GM18873 (cell line): ENCODE measurements around the gene ADAMTS18.

Experiments used
- ATAC-seq: cut with Tn5 transposase; IDR thresholded peaks from one replicate; pipeline ENCODE4 v1.9.1; 2021; ENCODE audit warnings: mild to moderate bottlenecking, moderate library complexity, moderate number of reproducible peaks; ENCODE audit not compliant: unreplicated experiment, low FRiP score

Gene ADAMTS18

DNA sequence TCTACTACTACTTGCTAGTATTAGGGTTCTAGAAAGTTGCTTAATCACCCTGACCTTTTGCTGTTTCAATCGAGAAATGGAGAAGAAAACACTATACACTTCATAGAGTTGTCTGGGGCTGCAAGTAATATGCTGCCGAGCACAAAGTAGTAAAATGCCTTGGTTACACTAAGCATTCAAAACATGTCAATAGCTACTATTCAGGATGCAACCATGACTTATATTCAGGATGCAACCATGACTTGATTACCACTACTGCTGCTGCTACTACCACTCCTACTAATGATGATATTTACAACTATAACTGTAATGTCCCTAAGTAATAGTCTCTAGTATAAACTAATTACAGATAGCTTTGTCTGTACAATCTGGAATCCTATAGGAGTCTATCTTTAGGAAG, 35.3 kb downstream of the ADAMTS18 start:
- no peak for ATAC-seq

DNA sequence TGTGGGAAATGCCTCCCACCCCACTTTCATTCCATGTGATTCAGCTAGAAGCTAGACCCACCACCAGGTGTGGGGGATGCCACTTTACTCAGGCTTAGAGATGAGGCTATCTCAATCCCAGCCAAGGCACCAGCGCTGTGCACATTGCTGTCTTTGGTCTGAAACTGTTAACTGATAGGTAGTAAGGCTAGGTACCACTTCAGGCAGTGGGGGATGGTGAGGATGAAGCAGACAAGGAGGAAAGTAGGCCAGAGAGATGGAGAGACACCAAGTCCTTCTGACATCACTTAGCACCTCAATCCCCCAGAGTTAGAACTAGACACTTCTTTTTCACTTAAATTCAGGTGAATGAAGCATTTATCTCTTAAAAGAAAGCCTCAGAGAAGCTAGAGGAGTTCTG, 35.8 kb downstream of the ADAMTS18 start:
- no peak for ATAC-seq

DNA sequence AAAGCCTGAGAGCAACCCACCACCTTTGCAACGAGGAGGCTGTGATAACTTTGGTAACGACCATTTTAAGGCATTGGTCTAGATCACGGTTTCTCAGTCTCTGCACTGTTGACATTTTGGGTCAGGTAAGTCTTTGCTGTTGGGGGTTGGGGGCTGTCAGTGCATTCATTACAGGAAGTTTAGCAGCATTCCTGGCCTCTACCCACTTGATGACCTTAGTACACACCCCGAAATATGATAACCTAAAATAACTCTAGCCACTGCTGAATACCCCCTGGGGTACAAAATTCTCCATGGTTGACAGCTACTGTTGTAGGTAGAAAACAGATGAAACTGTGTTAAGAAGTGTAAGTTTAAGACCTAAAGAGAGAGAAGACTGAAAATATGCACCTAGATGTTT, 36.3 kb downstream of the ADAMTS18 start:
- ATAC-seq = no peak

DNA sequence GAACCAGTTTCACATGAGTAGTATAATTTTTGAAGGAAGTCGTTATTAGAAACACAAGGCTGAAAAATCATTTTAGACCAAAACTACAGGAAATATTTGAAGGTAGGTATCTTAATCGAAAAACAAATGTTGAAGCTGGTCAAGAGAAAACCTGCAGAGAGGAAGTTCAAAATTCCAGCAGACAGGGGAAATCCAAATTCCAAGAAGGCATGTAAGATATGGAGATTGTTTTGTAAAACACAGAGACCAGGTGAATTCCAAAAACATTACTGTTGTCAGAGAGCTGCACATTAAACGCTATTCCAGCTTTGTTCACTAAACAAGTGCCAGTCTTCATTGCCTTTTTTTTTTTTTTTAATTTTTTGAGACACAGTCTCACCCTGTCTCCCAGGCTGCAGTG, 38.4 kb downstream of the ADAMTS18 start:
- ATAC-seq = no peak

DNA sequence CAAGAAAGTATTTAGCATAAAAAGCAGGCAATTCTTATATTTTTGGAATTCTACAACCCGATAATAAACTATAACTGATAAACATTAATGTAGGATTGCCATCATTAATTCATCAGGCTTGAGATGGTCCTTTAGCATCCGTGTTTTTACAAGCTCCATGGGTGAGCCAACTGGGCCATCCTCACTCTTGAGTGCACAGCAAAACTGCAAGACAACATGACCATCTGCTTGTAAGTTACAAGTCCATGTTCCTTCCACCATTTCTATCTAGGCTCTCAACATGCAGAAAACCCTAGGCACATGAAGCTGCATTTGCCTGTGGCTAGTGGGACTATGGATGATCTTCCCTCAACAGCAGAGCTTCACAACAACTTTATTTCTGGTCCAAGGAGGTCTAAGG, 40.1 kb downstream of the ADAMTS18 start:
- ATAC-seq = no peak

DNA sequence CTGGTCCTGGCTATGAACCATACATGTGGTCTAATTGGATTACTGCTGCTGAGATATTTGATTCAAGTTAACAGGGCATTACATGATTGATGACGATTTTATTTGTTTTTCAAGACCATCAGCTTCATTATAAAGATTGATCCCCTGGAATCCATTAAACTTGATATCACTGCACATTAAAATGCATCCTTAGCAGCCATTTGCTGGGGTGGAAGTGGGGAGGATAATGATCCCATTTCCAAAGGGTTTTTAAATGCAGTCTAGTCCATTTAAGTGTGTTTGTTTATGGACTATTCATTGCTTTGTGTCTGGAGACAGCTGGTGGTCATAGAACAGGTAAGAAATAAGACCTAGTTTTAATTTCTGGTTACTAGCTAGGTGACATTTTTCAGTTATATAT, 40.9 kb downstream of the ADAMTS18 start:
- ATAC-seq = no peak

DNA sequence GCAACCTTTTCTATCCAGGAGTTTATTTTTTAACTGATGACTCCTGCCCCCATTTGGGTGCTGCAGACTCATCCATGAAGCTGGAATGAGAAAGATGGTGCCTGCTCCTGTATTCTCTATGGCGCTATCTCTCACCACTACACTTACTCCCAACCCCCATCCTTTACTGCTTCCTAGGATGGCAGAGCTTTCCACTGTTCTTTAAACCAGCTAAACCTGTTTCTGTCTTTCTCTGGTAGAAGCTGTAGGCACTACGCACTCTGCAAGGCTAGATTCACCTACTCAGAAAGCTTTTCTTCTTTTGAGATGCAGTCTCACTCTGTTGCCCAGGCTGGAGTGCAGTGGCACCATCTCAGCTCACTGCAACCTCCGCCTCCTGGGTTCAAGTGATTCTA, 47.0 kb downstream of the ADAMTS18 start:
- no peak for ATAC-seq

DNA sequence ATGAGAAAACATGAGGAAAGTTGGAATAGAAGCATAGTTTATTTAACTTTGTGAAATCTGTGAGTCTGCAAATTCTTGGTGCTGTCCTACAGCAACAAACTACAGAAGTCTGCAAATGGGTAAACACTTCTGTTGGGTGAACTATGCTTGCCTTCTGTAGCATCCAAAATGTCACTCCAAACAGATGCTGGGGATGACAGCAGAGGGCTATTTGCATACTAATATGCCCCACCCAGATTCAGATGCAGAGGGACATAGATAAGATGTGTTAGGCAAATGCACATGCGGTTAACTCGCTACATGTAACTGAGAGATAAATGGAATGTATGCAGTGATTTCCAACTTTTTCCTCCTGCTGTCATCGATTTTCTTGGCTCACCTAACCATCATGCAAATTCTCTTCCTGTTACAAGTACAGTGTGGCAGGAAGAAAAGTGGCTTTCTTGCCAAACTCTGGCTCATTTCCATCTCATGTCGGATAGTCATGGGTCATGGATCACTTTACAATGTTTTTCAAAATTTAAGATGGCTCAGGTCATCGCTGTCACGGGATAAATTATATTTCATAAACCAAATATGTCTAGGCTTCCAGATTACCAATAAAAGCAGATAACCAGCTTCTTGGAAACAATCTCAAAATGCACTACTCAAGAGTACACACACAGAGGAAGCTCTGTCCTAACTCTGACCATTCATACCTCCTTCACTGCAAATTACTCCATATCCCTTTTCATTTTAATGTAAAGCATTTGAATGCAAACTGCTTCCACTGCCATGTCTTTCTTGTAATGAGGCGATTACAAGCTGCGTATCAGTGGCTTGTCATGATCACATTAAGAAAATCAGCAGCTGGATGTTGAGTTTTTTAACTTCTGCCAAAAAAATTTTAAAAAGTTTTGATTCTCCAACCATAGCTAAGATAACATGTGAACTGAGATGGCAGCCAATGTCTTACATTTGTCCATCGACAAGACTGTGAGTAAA, 47.7 kb downstream of the ADAMTS18 start:
- ATAC-seq = no peak

DNA sequence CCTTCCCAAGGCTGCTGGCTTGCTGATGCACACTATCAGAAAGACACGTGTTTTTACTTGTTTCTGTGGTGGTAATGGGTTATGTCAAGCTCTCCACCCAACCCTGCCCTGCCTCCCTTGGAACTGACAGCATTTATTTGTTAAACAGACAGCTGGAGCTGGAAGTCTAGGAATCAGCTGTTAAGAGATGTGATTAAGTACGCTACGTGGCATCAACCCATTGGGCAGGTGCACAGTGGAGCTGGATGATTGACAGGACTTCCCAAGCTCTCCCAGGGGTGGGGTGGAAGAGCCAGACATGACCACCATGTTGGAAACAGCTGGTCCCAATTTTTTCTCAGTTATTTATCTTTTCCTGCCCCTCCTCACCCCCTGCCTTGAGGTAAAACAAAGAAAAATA, 49.4 kb downstream of the ADAMTS18 start:
- no peak for ATAC-seq

DNA sequence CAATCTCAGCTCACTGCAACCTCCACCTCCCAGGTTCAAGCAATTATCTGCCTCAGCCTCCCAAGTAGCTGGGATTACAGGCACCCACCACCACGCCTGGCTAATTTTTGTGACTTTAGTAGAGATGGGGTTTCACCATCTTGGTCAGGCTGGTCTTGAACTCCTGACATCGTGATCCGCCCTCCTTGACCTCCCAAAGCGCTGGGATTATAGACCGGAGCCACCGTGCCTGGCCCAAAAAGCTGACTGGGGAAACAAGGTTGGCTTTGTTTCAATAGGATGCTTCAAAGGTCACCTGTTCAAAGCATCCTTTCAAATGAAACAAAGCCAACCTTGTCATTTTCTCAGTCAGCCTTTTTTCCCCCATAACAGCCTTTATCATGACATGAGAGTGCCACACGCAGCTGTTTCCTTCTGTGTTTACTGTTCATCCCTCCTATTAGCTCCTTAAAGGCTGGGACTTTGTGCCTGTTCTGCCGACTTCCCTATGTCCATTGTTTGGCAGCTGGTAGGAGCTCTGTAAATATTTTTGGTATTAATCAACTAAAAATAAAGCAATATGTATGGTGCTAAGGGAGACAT, 51.1 kb downstream of the ADAMTS18 start:
- ATAC-seq = no peak

DNA sequence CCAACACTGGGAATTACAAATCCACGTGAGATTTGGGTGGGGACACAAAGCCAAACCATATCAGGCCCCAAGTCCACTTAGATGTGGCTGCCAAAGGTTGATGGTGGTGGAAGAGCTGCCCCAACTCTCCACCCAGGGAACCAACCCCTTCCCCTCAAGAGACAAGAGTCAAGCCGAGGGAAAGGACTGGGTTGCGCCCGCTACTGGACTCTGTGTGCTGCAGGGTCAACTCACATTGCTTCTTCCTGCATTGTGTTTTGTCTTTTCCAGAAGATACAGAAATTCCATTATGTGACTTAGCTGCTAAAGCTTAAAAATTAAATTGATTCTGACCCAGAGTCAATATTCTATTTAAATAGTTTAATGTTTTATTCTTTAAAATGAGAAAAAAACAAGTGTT, 58.5 kb downstream of the ADAMTS18 start:
- no peak for ATAC-seq

DNA sequence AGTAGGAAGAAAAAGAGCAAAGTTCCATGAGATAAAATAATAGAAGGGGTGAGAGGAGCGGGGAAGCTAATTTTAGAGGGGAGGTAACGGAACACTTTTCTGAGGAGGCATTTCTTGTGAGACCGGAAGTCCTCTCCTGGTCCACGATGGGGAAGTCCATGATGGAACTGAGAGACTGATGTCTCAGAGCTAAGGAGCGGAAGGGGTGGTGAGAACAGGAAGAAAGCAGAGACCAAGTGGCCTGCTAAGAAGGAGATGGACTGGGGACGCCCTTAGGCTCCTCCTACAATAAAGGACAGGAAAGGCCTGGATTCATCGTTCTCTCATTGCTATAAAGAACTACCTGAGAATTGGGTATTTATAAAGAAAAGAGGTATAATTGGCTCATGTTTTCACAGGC, 59.4 kb downstream of the ADAMTS18 start:
- no peak for ATAC-seq

DNA sequence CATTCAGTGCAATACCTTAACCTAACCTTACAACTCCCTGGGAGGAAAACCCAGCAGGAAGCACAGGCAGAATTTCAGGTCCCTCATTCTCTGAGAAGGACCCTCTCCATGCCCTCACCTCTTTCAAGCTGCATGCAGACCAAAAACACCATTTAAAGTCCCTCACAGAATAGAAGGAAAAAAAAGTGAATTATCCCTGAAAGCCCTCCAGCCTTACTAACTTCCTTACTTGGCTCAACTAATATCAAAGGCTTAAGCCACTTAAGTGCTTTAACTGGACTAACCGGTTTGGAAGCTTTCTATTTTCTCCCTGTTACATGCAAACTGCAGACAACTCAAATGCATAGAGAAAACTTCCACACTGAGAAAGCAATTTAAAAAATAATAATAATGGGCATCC, 60.5 kb downstream of the ADAMTS18 start:
- ATAC-seq = no peak

DNA sequence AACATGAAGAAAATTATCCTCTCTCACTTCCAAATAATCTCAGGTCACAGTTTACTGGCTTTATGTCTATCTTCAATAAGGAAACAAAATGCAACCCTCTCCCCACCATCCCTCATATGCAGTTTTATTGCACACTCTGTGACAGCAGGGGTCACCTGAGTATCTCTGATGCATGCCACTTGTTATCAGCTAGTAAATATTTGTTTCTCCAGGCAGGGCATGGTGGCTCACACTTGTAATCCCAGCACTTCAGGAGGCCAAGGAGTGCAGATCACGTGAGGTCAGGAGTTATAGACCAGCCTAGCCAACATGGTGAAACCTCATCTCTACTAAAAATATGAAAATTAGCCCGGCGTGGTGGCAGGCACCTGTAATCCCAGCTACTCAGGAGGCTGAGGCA, 61.1 kb downstream of the ADAMTS18 start:
- no peak for ATAC-seq

DNA sequence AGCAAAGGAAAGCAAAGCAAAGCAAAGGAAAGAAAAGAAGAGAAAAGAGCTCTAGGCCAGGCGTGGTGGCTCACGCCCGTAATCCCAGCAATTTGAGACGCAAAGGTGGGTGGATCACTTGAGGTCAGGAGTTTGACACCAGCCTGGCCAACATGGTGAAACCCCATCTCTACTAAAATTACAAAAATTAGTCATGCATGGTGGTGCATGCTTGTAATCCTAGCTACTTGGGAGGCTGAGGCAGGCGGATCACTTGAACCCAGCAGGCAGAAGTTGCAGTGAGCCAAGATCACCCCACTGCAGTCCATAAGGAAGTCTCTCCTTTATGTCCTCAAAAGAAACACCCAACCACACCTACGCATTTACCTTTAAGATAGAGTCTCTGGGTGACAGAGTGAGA, 70.1 kb downstream of the ADAMTS18 start:
- no peak for ATAC-seq

DNA sequence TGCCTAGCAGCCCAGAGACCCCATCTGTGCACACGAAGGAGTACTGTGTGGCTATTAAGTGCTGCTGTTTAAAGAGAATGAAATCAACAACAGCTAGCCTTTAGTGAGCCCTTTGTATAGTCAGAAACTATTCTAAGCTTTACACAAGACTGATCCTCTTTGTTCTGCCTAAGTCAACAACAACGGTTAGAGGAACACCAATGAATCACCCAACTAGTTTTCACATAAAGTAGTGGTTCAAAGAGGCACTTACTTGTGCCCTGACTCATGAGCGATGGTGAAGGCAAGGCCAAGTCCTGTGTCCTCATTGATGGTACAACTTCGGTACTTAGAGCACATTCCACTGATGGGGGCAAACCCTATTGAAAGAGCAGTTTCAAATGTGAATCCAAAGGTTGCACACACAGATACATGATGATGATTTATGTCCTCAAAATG, 75.8 kb downstream of the ADAMTS18 start:
- no peak for ATAC-seq

DNA sequence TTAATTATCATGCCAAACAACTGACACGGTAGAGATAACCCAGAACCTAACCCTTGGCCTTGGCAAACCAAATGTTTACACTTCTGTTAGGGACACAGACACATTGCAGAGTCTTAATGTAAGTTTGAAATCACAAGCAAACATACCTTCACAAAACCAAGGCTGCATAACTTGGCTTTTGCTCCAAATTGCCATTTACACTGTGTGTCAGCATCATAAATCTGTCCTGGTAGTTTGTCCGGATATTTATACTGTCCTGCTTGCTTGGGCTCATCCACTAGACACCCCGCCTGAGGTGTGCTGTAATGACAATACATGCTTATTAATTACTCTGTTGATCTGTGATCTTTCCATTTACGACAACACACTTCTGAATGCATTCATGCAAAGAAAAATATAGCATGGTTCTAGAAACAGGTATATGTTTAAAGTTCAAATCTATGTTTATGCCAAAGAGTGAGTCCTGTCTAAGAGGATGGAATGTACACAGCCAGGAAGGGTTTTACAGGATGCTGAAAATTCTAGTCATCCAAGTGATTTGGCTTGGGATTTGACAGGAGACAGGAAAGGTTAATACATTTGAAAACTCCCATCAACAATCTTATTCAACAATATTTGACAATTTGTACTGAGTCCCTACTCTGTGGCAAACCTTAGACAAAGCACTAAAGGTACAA, 81.1 kb downstream of the ADAMTS18 start:
- no peak for ATAC-seq

DNA sequence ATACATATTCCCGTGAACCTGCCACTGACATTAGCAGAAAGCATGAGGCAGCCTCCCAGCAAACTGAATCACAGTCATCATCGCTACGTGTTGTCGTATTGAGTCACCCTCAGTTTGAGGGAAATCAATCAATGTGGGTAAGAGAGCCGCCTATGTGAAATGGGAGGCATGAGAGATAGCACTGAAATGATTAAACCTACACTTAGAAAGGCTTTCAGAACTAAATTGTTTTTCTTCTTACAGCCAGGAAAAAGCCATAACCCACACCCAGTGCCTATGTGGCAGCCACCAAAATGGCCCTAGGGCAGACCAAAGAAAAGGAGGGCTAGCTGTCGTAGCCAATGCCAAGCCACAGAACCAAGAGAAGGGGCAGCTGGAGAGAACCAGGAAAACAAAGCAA, 90.5 kb downstream of the ADAMTS18 start:
- ATAC-seq = no peak

DNA sequence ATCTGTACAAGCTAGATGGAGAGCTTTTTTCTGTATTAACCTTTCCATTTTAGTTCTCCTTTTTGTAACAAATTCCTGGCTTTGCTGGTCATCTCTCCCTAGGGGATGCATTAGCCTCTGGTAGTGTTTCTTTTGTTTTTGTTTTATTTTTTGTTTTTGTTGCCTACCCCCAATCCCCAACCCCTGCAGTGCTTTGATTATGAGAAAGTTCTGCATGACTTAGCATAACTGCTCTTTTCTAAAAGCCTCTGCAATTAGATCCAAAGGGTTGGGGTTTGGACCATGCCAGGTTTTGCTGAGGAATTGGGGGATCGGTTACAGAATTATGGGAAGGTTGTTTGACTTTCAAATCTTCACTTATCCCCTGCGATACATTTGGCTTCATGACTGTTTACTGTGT, 98.2 kb downstream of the ADAMTS18 start:
- ATAC-seq = no peak

DNA sequence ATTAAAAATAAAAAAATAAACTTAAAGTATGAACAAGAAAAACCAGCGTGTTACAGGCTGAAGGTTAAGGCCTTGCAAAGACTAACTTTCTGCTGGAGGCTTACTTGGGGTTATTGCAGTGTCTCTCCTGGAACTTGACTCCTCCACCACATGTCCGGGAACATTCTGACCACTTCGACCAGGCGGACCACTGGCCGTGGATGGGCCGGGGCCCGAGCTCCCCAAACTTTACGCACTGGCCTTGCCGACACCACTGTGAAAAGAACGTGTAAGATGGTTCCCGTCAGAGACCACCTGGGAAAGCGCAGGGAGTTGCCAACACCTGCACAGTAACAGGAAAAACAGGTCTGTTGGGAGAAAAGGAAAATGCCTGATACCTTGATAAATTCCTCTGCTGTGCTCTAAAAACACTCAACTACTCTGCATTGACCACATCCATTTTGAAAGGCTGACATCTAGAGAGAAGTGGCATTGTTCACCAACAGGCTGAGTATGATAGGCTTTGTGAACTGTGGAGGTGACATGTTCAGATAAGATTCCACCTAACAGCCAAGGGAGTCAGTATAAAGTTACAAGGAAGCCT, 99.1 kb downstream of the ADAMTS18 start:
- ATAC-seq = no peak

DNA sequence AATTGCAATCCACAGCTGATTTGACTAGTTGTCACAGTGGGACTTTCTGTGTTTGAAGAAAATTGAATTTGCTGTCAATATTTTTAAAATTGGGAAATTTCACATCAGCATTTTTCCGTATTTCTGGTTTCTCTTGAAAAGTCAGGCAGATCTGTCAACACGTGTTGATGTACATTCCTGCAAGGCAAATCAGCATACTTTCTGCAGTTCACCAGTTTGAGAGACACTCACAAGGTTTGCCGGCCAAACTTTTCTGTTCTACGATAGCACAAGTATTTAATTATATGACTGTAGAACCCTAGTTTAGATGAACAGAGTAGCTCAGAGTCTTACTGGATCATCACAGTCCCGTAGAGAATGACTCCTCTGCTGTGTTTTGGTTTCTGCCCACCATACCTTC, 102.0 kb downstream of the ADAMTS18 start:
- no peak for ATAC-seq
